ENCODE data around the gene GPR75. TPM values are rescaled to one million over a fixed set of nuclear protein-coding genes. Genes with fewer than 3 reads are reported as not detected.

GPR75 gene
- total RNA-seq, 1 experiment from 2014 or later = 5.3 TPM

DNA sequence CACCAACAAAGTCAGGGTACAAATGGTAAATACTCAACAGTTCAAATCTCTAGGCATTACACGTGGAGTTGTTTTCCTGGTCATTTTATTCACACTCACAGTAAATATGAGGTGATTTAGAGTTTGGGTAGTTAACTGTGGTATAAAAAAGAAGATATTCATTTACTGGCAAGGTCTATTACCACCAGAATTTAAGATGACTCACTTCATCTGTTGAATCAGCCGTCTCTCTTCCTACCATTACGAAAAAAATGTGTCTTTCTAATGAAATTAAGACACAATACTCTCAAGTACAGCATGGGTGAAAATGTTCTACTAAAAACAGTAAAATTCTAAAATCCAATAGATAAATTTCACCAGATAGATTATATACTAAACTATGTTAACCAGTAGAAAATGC lies 21.0 kb upstream of the GPR75 start:
- Histone ChIP-seq H3K9ac (ENCODE audit: extremely low read depth, insufficient read length, low read length) (no peak overlapping the region), H2BK15ac (ENCODE audit: low read depth, low read length) (no peak overlapping the region), H2AFZ (ENCODE audit: low read length) (no peak overlapping the region), H2BK20ac (ENCODE audit: low read depth, low read length, poor library complexity, severe bottlenecking) (no peak overlapping the region), H2BK120ac (ENCODE audit: low read depth, low read length, poor library complexity, severe bottlenecking) (no peak overlapping the region), H3K79me2 (ENCODE audit: insufficient read depth, low read length) (no peaks in the 10 kb centered on the region), H3K23ac (ENCODE audit: insufficient read length, low read depth, low read length) (no peak overlapping the region), H4K91ac (ENCODE audit: insufficient read length, low read depth, low read length) (no peak overlapping the region), H3K18ac (ENCODE audit: insufficient read length, low read depth, low read length) (no peak overlapping the region), H4K8ac (replicated peaks; ENCODE audit: insufficient read length, low read depth, low read length) (no peak overlapping the region), H3K14ac (ENCODE audit: insufficient read depth, low read length) (no peak overlapping the region), H4K20me1 (ENCODE audit: control insufficient read depth, insufficient read depth, insufficient read length) (no peaks in the 10 kb centered on the region), H2BK12ac (ENCODE audit: insufficient read length, low read depth, low read length) (no peak overlapping the region), H3K4ac (ENCODE audit: low read depth, low read length) (no peak overlapping the region), H2BK5ac (ENCODE audit: insufficient read length, low read length) (no peak overlapping the region), H4K5ac (ENCODE audit: insufficient read length, low read depth, low read length) (no peak overlapping the region), H3K27me3 (ENCODE audit: insufficient read depth, low read length) (no peaks in the 10 kb centered on the region), H3K4me1 (ENCODE audit: insufficient read depth, low read length) (no peaks in the 10 kb centered on the region), H3K9me3 (ENCODE audit: control insufficient read depth, low read depth, low read length) (no peaks in the 10 kb centered on the region), H2AK5ac (ENCODE audit: insufficient read length, low read length) (no peak overlapping the region), H3K4me2 (ENCODE audit: insufficient read depth, insufficient read length, low read length) (no peak overlapping the region), H3T11ph (ENCODE audit: low read length) (no peak overlapping the region), H3K23me2 (ENCODE audit: insufficient read length, low read depth, low read length, poor library complexity, severe bottlenecking) (no peaks in the 10 kb centered on the region), H3K79me1 (ENCODE audit: insufficient read depth, low read depth, low read length, poor library complexity, severe bottlenecking) (no peaks in the 10 kb centered on the region), H3K27ac (ENCODE audit: insufficient read length, low read depth, low read length) (no peak overlapping the region), H3K56ac (ENCODE audit: insufficient read length, low read depth, low read length) (no peak overlapping the region)
- Mint-ChIP-seq H3K4me1 (peaks cover 15 to 16% of the 10 kb centered on the region in 2 experiments), H3K27ac (no peak overlapping the region), H3K27me3 (ENCODE audit: low read depth) (no peaks in the 10 kb centered on the region), H3K4me3 (no peak overlapping the region), H3K9me3 (no peaks in the 10 kb centered on the region), H3K36me3 (ENCODE audit: insufficient read depth in 1 of 3, low read depth in 3 of 3) (peaks cover 38 to 66% (median 64%) of the 10 kb centered on the region in 3 experiments)
- no peak for DNase-seq
- no CpG with 5 or more reads among the region's 3 CpGs for WGBS (ENCODE audit: extremely low coverage, insufficient read length, low lambda C conversion rate)
- TF ChIP-seq CTCF (conservative IDR thresholded peaks at IDR 0.05) = no peak
